PC-3 (cell line): ENCODE results near the gene ARHGAP4.

Source experiments
- EZH2 ChIP-seq: fragments of 300-600 bp; sonication (generic); IDR thresholded peaks from one replicate; pipeline ENCODE4 v1.6.1; 2017; ENCODE audit warnings: antibody characterized with exemption, mild to moderate bottlenecking, low read length; ENCODE audit not compliant: unreplicated experiment
- TF ChIP-seq, protein P1 (sequence below): fragments of 300-600 bp; sonication (generic); conservative IDR thresholded peaks from 2 replicates; pipeline ENCODE4 v1.5.1; 2017; ENCODE audit warnings: antibody characterized with exemption, low read depth, mild to moderate bottlenecking, low read length

GRCh38 chrX:153928846-153929245 lies 2.8 kb upstream of the ARHGAP4 start:
- TF ChIP-seq, protein P1, sequence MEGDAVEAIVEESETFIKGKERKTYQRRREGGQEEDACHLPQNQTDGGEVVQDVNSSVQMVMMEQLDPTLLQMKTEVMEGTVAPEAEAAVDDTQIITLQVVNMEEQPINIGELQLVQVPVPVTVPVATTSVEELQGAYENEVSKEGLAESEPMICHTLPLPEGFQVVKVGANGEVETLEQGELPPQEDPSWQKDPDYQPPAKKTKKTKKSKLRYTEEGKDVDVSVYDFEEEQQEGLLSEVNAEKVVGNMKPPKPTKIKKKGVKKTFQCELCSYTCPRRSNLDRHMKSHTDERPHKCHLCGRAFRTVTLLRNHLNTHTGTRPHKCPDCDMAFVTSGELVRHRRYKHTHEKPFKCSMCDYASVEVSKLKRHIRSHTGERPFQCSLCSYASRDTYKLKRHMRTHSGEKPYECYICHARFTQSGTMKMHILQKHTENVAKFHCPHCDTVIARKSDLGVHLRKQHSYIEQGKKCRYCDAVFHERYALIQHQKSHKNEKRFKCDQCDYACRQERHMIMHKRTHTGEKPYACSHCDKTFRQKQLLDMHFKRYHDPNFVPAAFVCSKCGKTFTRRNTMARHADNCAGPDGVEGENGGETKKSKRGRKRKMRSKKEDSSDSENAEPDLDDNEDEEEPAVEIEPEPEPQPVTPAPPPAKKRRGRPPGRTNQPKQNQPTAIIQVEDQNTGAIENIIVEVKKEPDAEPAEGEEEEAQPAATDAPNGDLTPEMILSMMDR = no peak
- no peak for TF ChIP-seq EZH2
